ENCODE measurements around the gene MST1. TPM values are rescaled to one million over a fixed set of nuclear protein-coding genes. Genes with fewer than 3 reads are reported as not detected.

MST1 gene
- total and polyA plus RNA-seq, 2 of the 4 experiments (the other 2 are of a cell fraction), result 1.3 to 13.0 TPM

DNA sequence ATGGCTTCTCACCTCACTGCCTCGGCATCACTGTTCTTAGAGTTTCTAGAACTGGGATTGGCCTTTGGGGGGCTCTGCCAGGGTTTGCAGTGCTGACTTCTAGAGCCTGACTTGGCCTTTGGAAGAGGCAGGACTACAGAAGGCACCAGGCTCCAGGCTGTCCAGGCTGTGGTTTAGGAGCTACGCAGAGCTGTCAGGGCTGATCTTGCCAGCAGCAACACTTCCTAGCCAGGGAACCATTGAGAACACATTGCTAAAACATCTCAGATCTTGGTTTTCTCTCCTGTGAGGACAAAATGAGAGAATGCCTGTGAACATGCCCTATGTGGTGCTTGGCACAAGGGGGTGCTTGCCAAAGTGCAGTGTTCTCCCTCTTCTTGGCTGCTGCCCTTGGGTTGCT lies 49.7 kb downstream of the MST1 start:
- H4K91ac ChIP-seq (ENCODE audit: insufficient read depth, low read depth, low read length), result no peak overlapping the region
- in situ Hi-C loops (cut with MboI; ENCODE audit: low sequenced_read_pairs), result no loop called here
- no peak overlapping the region for H3K4me2 ChIP-seq (ENCODE audit: low read depth, low read length)
- no peak overlapping the region for H3K9ac ChIP-seq (ENCODE audit: low read depth, low read length)
- no peak overlapping the region for H2BK5ac ChIP-seq (ENCODE audit: low read depth, low read length, poor library complexity, severe bottlenecking)
- dilution Hi-C loops (cut with HindIII; ENCODE audit: low sequenced_read_pairs, unreplicated experiment), result no loop called here
- no peaks in the 10 kb centered on the region for H3K9me3 ChIP-seq (ENCODE audit: control insufficient read depth, insufficient read depth, low read length)
- no peak overlapping the region for H3K27ac ChIP-seq (ENCODE audit: insufficient read depth, low read length)
- no peak overlapping the region for H3K18ac ChIP-seq (ENCODE audit: low read depth, low read length)
- ChIA-PET CTCF (no interaction called here), POLR2A (ENCODE audit: unreplicated experiment) (no interaction called here)
- H2BK20ac ChIP-seq (ENCODE audit: low read depth, low read length), result no peak overlapping the region
- no peak overlapping the region for H4K8ac ChIP-seq (ENCODE audit: low read depth in 2 of 2, low read length in 2 of 2)
- H4K5ac ChIP-seq (ENCODE audit: low read depth, low read length), result no peak overlapping the region
- no peak for ATAC-seq (ENCODE audit: low read depth)
- TF ChIP-seq, protein P1, sequence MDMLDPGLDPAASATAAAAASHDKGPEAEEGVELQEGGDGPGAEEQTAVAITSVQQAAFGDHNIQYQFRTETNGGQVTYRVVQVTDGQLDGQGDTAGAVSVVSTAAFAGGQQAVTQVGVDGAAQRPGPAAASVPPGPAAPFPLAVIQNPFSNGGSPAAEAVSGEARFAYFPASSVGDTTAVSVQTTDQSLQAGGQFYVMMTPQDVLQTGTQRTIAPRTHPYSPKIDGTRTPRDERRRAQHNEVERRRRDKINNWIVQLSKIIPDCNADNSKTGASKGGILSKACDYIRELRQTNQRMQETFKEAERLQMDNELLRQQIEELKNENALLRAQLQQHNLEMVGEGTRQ (IDR thresholded peaks at IDR 0.05; ENCODE audit: low read depth, low read length), result no peak
- TF ChIP-seq MAZ (IDR thresholded peaks at IDR 0.05; ENCODE audit: borderline replicate concordance, low read depth, low read length) (no peak), POLR2A (IDR thresholded peaks at IDR 0.05; ENCODE audit: low read depth, low read length) (no peak), RCOR1 (IDR thresholded peaks at IDR 0.05; ENCODE audit: insufficient replicate concordance, low read length) (no peak)
- TF ChIP-seq, protein P2, sequence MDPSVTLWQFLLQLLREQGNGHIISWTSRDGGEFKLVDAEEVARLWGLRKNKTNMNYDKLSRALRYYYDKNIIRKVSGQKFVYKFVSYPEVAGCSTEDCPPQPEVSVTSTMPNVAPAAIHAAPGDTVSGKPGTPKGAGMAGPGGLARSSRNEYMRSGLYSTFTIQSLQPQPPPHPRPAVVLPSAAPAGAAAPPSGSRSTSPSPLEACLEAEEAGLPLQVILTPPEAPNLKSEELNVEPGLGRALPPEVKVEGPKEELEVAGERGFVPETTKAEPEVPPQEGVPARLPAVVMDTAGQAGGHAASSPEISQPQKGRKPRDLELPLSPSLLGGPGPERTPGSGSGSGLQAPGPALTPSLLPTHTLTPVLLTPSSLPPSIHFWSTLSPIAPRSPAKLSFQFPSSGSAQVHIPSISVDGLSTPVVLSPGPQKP (IDR thresholded peaks at IDR 0.05; ENCODE audit: borderline replicate concordance, low read depth, low read length), result no peak
- H2BK15ac ChIP-seq (ENCODE audit: low read depth, low read length), result no peak overlapping the region
- H3K14ac ChIP-seq (replicated peaks; ENCODE audit: low read depth, low read length), result no peak overlapping the region
- intact Hi-C loops (cut with micrococcal nuclease), result no loop called here
- H3K79me1 ChIP-seq (ENCODE audit: low read depth in 1 of 2, low read length in 2 of 2), result no peaks in the 10 kb centered on the region
- no TSS peak for BruUV-seq (replicated peaks)
- no peaks in the 10 kb centered on the region for H3K36me3 ChIP-seq (ENCODE audit: control insufficient read depth, insufficient read depth, low read length)
- no peaks in the 10 kb centered on the region for H3K9me1 ChIP-seq (ENCODE audit: insufficient read depth, low read length)
- H3K56ac ChIP-seq (ENCODE audit: extremely low read depth, insufficient read depth, low read length), result no peak overlapping the region
- no peak overlapping the region for H3K23ac ChIP-seq (ENCODE audit: low read depth, low read length)
- no peak overlapping the region for H2AK5ac ChIP-seq (ENCODE audit: low read depth, low read length)
- H2AK9ac ChIP-seq (replicated peaks; ENCODE audit: low read depth, low read length, poor library complexity), result no peak overlapping the region
- no peak for DNase-seq
- peaks cover 35% of the 10 kb centered on the region for H3K27me3 ChIP-seq (ENCODE audit: control insufficient read depth, insufficient read depth, low read length)
- H3K4ac ChIP-seq (ENCODE audit: low read depth, low read length), result no peak overlapping the region
- H2AFZ ChIP-seq (replicated peaks; ENCODE audit: low read length, poor library complexity), result no peak overlapping the region
- peaks cover 3% of the 10 kb centered on the region; the same call in 1 of the 2 replicates for H3K4me1 ChIP-seq (ENCODE audit: control insufficient read depth, insufficient read depth, low read length)
- WGBS, 2 experiments (ENCODE audit: extremely low coverage in 2 of 2, insufficient read length in 1 of 2), result 60% methylated on average over 1 of the region's 2 CpGs; no CpG with 5 or more reads in 1 of the 2 experiments
- H3K4me3 ChIP-seq (ENCODE audit: insufficient read depth, low read depth, low read length), result no peak overlapping the region
- H4K20me1 ChIP-seq (ENCODE audit: insufficient read depth, low read length), result no peaks in the 10 kb centered on the region
- no peak overlapping the region for H2BK120ac ChIP-seq (ENCODE audit: low read depth, low read length)
